ENCODE results near the gene FGF10. TPM values are rescaled to one million over a fixed set of nuclear protein-coding genes. Genes with fewer than 3 reads are reported as not detected.

The FGF10 gene
- not detected in 2 replicates for total RNA-seq (2014; rRNA removed; shearing (Covaris generic))
- polyA plus RNA-seq (2015; cell fraction: cytosol; rRNA removed), result not detected in 2 replicates
- polyA plus RNA-seq (2015; cell fraction: nucleus; rRNA removed), result not detected in 2 replicates

GRCh38 chr5:44389090-44389822 is at the start of gene FGF10:
FGF10 (minus strand) TSS chr5:44389420; CDS start chr5:44388682, 738 bp downstream.
- in situ Hi-C loops (cut with HindIII; ENCODE audit: low pct_unique_long_range_greater_than_20kb, low sequenced_read_pairs), result no loop called here
- no peak for DNase-seq (ENCODE audit: low read depth, low spot score)

GRCh38 chr5:44426944-44427343 is 37.7 kb upstream of the FGF10 start:
- in situ Hi-C loops (cut with HindIII; ENCODE audit: low pct_unique_long_range_greater_than_20kb, low sequenced_read_pairs), result no loop called here

DNA sequence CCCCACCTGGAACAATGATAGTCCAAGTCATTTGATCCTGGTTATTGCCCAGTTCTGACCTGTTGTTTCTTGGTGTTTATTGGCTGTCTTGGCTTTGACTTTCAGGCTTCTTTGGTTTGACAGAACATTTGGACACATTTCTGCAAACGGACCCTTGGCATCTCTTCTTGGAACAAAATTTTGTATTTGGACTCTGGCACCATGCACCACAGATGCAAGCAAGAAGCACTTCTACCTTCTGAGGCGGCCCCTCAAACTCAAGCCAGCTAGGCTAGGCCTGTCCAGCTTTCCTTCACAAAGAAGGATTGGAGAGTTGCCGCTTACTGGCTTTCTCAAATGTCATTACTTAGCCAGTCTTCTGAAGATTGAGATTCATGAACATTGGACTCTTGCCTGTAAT is 23.1 kb upstream of the FGF10 start:
- in situ Hi-C loops (cut with HindIII; ENCODE audit: low pct_unique_long_range_greater_than_20kb, low sequenced_read_pairs), result no loop called here
- DNase-seq (ENCODE audit: low read depth, low spot score), result no peak

More at GRCh38 chr5:44426944-44427343, 37.7 kb upstream of the FGF10 start:
- no peak for DNase-seq (ENCODE audit: low read depth, low spot score)

GRCh38 chr5:44402084-44402483 is 12.9 kb upstream of the FGF10 start:
- DNase-seq (ENCODE audit: low read depth, low spot score), result no peak
- in situ Hi-C loops (cut with HindIII; ENCODE audit: low pct_unique_long_range_greater_than_20kb, low sequenced_read_pairs), result no loop called here

- in situ Hi-C loops (cut with HindIII; ENCODE audit: low pct_unique_long_range_greater_than_20kb, low sequenced_read_pairs), result no loop called here
- DNase-seq (ENCODE audit: low read depth, low spot score), result no peak
Observed at GRCh38 chr5:44401611-44402010, 12.4 kb upstream of the FGF10 start.

DNA sequence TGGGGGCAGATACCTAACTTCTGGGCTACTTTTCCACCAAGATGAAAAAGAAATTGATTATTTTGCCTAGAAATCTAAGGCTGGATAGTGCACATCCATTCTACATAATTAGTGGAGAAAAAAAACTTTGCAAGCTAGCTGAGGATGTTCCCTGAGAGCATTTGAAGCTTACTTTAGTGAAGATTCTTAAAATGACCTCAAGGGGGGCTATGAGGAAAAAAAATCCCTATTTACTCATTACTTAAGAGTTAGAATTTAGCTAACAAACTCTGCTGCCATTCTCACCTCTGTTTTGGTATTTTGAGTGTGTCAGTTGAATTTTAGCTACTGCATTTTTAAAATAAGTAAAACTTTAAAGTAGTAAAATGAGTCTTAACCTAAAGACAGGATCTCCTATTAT is 9.2 kb upstream of the FGF10 start:
- in situ Hi-C loops (cut with HindIII; ENCODE audit: low pct_unique_long_range_greater_than_20kb, low sequenced_read_pairs), result no loop called here
- DNase-seq (ENCODE audit: low read depth, low spot score), result no peak

- in situ Hi-C loops (cut with HindIII; ENCODE audit: low pct_unique_long_range_greater_than_20kb, low sequenced_read_pairs), result no loop called here
- DNase-seq (ENCODE audit: low read depth, low spot score), result no peak
Observed at GRCh38 chr5:44396312-44396711, 7.1 kb upstream of the FGF10 start.

DNA sequence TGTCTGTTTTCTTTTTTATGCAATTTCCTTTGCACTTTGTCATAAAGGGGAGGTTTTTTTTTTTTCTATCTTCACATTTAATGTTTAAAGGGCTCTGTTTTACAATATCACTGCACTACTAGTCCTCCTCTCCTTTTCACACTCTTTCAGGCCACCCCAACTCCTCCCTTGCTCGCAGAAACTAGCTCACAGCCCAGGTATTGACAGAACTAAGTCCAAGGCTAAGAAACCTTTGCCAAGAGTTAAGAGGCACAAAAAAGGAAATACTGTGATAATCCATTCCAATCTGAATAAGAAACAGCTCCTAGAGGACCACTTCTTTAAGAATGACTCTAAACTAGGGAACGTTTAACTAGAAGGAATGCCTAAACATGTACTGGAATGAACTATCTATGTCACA is 1.1 kb upstream of the FGF10 start:
- DNase-seq (ENCODE audit: low read depth, low spot score), result no peak
- in situ Hi-C loops (cut with HindIII; ENCODE audit: low pct_unique_long_range_greater_than_20kb, low sequenced_read_pairs), result no loop called here

- in situ Hi-C loops (cut with HindIII; ENCODE audit: low pct_unique_long_range_greater_than_20kb, low sequenced_read_pairs), result no loop called here
Observed at GRCh38 chr5:44389823-44390143, 563 bp upstream of the FGF10 start.

GRCh38 chr5:44388321-44389089 is 715 bp downstream of the FGF10 start:
- peak; percentile 26 for DNase-seq (ENCODE audit: low read depth, low spot score)
- in situ Hi-C loops (cut with HindIII; ENCODE audit: low pct_unique_long_range_greater_than_20kb, low sequenced_read_pairs), result no loop called here

More at GRCh38 chr5:44389823-44390143, 563 bp upstream of the FGF10 start:
- no peak for DNase-seq (ENCODE audit: low read depth, low spot score)

DNA sequence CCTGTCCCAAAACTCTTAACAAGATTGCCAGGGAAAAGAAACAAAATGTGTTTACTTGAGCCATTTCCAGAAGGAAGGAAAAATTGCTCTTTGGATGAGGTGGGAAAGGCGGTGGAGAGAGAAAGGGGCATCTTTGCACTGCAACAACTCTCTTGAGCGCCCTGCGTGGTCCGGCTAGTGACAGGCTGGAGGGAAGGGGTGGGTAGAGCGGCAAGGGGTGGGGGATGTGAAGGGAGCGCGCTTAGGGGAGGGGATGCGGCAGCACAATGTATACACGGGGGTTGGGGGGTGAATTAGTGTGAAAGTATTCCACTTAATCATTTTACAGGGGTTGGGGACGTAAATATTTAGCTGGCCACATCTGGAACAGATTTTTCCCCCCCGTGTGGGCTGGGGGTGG is 1.3 kb downstream of the FGF10 start:
- no peak for DNase-seq (ENCODE audit: low read depth, low spot score)
- in situ Hi-C loops (cut with HindIII; ENCODE audit: low pct_unique_long_range_greater_than_20kb, low sequenced_read_pairs), result no loop called here

DNA sequence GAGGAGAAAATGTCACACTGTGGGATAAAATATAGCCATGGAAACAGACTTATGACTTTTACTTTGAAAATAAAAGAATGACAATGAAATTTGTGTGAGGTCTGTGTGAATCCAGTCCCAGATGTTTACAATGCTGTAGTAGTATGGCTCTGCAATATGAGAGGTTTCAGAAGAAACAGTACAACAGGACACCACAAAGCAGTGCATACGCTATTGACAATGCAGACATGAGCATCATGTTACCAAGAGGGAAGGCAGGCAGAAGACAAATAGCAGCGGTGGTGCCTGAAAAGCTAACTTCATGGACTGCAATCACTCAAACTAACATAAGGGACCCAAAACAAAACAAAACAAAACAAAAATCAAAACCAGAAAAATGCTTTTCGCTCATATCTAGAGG is 1.8 kb downstream of the FGF10 start:
- in situ Hi-C loops (cut with HindIII; ENCODE audit: low pct_unique_long_range_greater_than_20kb, low sequenced_read_pairs), result no loop called here
- DNase-seq (ENCODE audit: low read depth, low spot score), result no peak

DNA sequence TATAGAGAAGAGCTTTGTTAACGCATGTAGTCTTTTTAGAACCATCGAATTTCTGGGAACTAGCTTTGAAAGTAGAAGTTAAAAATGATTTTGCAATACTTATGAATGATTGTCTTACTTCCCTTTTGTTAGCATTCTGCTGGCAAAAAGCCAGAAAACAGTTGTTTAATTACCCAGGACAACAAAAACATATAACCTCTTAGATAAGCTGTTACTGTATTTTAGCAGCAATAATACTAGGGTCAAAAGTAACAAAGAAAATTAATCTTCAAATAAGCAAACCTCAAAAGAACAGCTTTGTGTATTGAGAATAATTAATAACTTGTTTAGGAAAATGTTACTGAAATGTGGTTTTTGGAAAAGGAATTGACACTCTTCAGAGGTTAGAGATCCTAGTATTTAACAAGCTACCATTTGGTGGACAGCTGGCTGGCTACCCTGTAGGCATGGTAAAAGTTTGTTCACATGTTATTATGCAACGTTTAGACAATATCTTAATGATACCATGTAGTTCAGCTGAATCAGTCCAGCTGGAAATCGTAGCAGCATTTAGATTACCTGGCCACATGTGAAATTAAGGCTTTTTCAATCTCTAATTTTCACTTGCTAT is 3.8 kb downstream of the FGF10 start:
- in situ Hi-C loops (cut with HindIII; ENCODE audit: low pct_unique_long_range_greater_than_20kb, low sequenced_read_pairs), result no loop called here
- no peak for DNase-seq (ENCODE audit: low read depth, low spot score)

GRCh38 chr5:44384816-44385215 is 4.4 kb downstream of the FGF10 start:
- DNase-seq (ENCODE audit: low read depth, low spot score), result no peak
- in situ Hi-C loops (cut with HindIII; ENCODE audit: low pct_unique_long_range_greater_than_20kb, low sequenced_read_pairs), result no loop called here

DNA sequence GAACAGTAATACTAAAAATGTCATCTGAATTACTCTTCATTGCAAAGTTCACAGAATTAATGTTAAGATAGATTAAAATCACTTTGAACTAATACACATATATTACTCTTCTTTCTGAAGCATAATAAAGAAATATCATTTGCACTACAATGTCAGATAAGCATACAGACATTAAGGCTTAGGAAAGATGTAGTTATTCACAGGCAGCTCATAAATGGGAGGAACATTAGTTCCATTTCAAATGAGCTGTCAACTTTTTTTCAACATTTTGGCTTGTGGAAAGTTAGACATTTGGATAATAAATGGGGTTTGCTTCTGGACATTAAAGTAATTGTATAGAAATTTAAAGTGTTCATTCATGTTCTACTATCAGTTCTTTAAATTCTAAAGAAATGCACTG is 6.3 kb downstream of the FGF10 start:
- DNase-seq (ENCODE audit: low read depth, low spot score), result no peak
- in situ Hi-C loops (cut with HindIII; ENCODE audit: low pct_unique_long_range_greater_than_20kb, low sequenced_read_pairs), result no loop called here

- no peak for DNase-seq (ENCODE audit: low read depth, low spot score)
- in situ Hi-C loops (cut with HindIII; ENCODE audit: low pct_unique_long_range_greater_than_20kb, low sequenced_read_pairs), result no loop called here
Observed at GRCh38 chr5:44377057-44377456, 12.2 kb downstream of the FGF10 start.

- in situ Hi-C loops (cut with HindIII; ENCODE audit: low pct_unique_long_range_greater_than_20kb, low sequenced_read_pairs), result no loop called here
- no peak for DNase-seq (ENCODE audit: low read depth, low spot score)
Observed at GRCh38 chr5:44372028-44372427, 17.2 kb downstream of the FGF10 start.

DNA sequence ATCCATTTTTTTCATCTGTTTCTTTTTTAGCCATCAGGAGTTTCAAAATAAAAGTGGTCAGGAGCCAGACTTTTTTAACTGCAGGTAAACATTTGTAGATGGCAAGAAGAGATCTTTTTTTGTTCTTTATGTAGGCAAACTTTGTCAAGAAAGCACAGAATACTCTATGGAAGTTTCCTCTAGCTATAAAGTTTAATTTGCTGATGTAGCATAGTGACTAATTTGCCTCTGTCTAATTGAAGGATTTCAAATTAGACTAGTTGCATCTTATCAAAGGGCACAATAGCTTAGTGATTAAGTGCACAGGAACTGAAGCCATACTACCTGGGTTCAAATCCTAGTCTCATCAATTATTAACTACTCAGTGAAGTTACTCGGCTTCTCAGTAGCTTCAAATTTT is 22.0 kb downstream of the FGF10 start:
- no peak for DNase-seq (ENCODE audit: low read depth, low spot score)
- in situ Hi-C loops (cut with HindIII; ENCODE audit: low pct_unique_long_range_greater_than_20kb, low sequenced_read_pairs), result no loop called here

DNA sequence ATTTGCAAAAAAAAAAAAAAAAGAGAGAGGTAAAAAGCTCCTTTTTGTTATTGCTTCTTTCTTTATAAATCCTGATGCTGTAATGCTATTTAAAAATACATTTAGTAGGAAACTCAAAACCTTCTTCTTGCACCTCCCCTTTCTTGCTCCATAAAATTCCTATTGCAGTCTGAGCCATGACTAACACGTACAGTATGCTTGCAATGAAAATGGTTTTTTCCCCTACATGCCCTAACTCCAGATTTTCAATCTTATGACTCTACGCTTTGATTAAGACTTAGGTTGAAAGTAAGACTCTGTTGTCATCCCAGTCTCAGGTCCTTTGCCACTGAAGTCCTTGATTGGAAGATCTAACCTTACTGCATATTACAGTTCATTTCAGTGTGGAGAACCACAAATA is 23.9 kb downstream of the FGF10 start:
- DNase-seq (ENCODE audit: low read depth, low spot score), result no peak
- in situ Hi-C loops (cut with HindIII; ENCODE audit: low pct_unique_long_range_greater_than_20kb, low sequenced_read_pairs), result no loop called here
